GM23248 (cell line): ENCODE data around the gene DPPA5.

ENCODE experiments used
- EZH2 ChIP-seq: fragments of 200-600 bp; sonication (generic); IDR thresholded peaks from 2 replicates; pipeline ENCODE4 v1.6.1; 2018; ENCODE audit warnings: antibody characterized with exemption, mild to moderate bottlenecking; ENCODE audit not compliant: insufficient read depth, poor library complexity, severe bottlenecking
- EZH2phosphoT487 ChIP-seq: fragments of 200-600 bp; sonication (generic); IDR thresholded peaks from 2 replicates; pipeline ENCODE4 v1.6.1; 2018; ENCODE audit warnings: antibody characterized with exemption, moderate library complexity, mild to moderate bottlenecking, low read depth; ENCODE audit not compliant: insufficient read depth

DNA sequence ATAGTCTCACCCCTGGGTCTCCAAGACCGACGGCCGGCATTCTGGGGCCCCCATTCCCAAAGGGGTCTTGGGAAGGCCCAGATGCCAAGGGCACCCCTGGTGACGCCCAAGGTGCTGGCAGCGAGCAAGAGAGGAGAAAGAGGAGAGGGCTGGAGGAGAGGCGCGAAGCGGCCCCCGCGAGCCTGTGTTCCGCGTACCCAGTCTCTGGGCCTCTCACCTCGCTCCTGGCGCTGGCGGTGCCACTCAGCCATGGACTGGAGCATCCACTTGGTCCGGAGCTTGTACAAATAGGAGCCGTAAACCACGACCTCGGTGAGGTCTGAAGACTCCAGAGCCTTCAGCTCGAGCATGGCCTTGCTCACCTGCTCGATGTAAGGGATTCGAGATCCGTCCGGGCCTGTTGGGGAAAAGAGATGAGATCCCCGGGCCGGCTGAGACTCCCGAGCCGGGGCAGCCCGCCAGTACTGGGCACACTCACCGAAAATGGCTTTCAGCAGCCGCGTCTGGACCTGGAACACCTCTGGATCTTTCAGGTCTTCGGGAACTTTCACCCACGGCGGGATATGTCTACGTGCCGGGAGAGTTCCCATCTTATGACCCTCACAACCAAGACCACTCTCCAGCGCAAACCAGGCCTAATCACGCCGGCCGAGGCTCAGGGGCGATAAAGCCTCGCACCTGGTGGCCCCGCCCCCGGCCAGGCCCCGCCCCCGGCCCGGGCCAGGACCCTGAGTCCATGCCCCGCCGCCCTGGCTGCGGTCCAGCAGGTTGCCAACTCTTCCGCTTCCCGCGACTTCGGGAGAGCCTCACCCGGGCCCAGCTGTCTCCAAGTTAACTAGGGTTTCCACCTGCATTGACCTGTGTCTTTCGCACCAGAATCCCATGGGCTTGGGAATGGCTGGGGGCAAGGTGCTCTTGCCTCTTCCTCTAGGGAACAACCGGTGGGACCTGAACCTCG lies at the start of gene DPPA5:
- no peak for TF ChIP-seq EZH2
- no peak for TF ChIP-seq EZH2phosphoT487
